GM18907 (cell line): ENCODE results near the gene SYTL3.

ENCODE experiments used
- ATAC-seq: cut with Tn5 transposase; IDR thresholded peaks from one replicate; pipeline ENCODE4 v1.9.1; 2021; ENCODE audit warnings: mild to moderate bottlenecking, moderate library complexity; ENCODE audit not compliant: unreplicated experiment

The SYTL3 gene

DNA sequence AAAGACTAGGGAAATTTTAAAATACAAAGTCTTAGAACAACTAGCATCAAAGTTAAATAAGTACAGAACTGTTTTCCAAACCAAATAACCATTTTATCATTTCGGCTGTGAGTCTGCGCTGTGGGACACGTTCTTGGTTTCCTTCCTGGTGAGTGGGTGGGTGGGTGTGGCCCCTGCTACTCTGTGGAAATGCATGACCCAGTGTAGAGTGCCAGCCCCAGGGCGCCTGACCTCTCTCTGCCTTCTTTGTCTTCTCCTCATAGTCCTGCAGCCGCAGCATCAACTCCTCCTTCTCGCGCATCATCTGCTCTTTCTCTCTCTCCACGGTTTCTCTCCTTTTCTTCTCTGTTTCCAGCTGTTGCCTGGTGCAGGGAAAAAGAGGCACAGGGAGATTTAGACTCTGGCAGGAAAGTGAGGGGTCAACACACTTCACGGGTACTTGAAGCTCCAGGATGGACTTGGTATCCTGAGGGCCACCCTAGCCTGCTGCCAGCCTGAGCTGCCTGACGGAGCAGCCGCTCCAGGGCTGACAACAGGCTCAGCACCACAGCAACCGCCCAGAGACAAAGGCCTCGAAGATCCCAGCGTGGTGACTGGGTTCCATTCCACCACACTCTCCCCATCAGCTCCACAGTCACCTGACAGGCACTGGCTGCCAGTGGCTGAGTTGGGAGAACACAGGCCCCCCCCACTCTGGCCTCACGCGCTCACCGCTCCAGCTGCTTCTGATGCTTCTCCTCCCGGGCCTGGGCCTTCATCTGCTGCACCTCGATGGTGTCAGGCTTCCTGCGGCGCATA lies 120.9 kb downstream of the SYTL3 start:
- ATAC-seq = no peak

DNA sequence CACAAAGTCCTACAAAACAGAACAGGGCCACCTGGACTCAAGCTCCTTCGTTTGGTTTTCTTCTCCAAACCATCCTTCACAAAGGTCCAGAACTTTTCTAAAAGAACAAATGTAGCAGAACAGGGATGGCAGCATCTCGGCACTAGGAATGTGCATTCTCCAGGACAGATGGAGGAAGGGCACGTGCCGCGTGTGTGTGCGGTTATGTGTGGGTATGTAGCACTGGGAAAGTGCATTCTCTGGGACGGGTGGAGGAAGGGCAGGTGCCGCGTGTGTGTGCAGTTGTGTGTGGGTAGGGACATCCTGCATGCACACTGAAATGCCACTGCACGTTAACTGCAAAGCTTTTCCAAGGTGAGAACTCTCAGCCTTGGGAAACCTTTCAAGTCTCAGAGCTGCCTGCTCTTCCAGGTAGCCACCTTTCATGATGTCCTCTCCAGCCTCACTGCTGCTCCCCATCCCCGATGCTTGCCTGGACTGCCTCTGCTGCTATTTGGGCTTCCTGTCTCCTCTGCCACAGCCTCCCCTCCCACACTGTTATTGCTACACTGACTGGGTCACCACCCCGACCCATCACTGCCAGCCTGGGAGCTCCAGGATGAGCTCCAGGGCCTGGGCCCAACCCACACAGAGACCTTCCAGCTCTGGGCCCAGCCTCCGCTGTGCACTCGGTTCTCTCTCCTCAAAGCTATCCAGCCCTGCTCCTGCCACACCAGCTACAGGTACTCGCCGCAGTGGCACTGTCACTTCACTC lies 121.7 kb downstream of the SYTL3 start:
- no peak for ATAC-seq

DNA sequence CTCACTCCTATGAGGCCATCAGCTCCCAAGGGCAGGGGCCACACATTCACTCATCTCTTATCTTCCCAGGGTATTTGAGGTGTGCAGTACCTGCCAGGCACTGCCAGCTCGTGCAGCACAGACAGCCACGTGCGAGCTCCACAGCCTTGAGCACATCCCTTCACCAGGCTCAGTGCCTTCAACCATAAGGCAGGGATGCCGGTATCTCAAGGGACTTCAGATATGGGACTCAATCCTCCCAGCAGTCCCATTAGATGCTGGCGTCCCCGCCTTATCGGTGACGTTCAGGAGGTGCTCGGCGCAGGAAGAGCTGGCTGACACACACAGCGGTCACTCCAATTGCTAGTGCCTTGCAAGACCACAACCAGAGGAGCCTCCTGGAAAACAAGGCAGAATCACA lies 122.3 kb downstream of the SYTL3 start:
- ATAC-seq = no peak

DNA sequence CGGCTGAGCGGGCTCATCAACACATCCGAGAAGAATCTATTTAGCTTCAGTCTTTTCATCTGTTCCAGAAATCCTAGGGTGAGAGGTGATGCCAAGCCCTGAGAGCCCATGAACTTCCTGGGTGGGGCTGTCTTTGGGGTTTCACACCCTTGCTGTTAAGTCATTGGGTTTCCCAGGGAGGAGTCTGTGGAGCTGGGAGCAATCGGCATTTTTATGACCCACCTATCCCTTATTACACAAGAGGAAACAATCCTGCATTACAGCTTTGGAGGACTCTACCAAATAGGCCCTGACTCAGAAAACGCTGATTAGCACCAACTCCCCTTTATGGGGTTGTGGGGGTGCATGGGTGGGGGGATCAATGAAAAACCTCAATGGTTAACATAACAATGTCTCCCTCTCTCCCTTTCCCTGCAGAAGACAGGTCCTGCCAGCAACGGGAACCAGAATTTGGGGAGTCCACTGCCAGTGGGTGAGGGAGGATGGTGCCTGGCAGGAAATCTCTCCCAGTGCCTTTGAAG lies 123.1 kb downstream of the SYTL3 start:
- no peak for ATAC-seq

DNA sequence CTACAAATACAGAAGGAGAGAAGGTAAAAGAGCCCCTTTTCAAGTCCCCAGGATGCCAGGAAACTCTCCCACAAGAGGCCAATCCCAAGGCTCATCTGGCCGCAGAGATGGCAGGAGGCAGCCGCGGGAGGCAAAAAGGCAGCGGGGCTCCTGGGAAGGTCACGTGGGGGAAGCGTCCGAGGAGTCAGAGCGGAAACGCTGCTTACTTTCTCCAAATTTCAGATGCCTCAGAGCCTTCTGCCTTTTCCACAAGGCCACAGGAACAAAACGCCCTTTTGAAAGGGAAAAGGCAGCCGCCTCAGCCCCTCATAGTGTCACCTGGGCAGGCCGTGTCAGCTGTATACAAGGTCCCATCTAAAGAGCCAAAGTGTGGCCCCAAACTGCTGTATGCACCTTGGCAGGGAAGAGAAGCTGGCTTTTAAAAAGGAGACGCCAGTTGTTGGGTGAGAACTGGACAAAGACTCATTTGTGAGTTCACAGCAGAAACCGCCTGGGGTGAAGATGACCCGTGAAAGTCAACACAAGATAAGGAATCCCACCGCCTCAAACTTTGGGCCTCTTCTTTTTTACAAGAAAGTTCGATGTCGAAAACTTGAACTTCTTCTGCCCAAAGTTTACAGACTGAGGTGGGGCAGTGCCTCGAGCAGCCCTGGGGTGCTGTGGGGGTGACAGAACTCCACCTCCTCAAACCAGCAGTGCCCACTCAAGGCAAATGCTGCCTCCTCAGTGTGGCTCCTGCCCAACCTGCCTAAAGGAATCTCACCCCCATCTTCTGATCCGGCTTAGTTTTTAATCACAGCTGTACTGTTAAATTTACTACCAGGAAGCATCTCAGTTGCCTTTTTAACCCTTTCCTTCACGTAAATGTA lies 124.0 kb downstream of the SYTL3 start:
- ATAC-seq = no peak

DNA sequence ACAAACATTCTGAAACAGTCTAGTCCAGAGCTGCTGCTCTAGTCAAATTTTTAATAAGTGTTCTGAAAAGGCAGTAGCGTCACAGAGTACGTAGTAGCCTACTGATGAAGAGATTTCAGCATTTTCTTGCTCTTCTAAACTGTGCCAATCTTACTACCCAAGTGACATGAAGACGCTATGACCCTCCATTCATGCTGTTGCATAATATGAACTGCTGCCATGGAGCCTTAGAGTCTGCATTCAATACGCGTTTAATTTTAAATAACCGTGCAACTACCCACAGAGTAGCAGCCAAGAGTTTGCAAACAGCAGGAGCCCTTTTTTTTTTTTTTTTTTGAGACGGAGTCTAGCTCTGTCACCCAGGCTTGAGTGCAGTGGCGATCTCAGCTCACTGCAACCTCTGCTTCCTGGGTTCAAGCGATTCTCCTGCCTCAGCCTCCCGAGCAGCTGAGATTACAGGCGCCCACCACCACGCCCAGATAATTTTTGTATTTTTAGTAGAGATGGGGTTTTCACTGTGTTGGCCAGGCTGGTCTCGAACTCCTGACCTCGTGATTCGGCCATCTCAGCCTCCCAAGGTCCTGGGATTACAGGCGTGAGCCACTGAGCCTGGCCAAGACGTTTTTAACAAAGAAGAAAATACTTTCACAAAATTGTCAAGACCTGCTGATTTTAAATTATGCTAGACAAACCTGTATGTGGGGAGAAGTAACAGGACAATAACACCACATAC lies 125.0 kb downstream of the SYTL3 start:
- ATAC-seq = no peak

DNA sequence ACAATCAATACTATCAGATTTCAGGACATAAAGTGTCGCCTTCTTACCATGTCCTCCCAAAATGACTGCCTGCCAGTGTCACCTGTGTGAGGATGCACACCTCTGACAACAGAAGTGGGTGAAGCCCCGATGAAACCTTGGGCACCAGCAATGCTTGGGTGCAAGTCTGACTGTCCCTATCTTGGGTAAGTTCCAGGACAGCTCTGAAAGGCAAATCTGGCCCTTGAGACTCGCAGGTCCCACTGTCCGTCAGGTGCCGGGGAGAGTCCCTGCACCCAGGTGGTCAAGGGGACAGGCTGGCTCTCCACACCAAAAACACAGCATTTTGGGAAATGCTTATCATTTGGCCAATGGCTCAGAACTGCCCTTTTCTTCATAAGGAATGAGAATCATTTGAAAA lies 126.0 kb downstream of the SYTL3 start:
- ATAC-seq = no peak

DNA sequence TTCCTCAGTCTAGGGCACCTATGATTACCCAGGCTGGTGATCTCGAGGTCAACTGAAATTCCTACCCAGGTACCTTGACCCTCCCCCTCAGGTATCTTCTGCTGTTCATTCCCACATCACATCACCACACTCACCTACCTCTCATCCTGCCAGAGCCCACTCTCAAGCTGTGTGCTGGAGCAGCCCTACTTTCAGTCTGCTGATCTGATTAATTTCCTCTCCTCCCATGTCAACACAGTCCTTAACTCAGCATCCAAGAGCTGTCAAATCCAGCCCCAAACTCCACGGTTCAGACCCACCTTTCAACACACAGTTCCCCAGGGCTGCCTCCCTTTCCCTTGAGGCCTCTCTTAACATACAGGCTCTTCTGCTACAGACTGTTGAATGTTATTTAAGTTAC lies 126.9 kb downstream of the SYTL3 start:
- no peak for ATAC-seq

DNA sequence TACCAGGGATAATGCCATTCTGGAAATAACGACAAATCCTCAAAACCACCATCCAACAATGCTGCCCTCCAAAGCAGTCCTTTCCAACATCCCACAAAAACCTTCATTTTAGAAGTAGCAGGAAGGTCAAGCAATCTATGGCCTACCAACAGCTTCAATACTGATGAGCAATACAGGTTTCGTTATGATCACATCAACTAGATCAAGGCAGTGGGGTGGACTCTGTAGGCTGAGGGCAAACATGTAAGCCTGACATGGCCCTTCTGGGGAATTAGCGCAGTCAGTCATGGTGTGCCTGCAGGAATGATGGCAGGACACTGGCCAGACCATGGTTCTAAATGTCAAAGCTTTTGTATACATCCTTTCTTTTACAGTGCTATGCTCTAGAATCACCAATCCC lies 127.7 kb downstream of the SYTL3 start:
- ATAC-seq = no peak

DNA sequence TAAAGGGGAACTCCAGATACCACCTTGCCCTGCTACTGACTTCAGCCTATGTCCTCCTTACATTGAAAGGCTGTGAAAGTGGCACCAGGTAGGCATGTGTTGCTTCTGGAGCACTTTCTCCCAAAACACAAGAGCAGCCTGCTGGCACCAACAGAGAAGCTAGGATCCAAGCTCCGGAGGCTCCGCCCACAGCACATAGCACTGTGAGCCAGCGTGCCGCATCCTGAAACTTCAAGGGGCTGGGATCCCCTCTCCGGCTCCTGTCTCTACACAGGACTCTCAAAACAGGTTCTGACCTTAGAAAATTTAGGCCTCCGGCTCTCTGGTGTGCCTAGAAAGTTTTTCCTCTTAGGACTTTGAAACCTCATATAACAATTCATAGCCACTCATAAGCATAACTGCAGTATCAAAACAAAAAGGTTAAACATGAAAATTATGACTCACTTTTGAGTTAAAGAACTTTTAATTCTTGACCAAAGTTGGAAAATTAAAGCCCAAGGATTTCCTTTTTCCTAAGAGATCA lies 128.2 kb downstream of the SYTL3 start:
- no peak for ATAC-seq

DNA sequence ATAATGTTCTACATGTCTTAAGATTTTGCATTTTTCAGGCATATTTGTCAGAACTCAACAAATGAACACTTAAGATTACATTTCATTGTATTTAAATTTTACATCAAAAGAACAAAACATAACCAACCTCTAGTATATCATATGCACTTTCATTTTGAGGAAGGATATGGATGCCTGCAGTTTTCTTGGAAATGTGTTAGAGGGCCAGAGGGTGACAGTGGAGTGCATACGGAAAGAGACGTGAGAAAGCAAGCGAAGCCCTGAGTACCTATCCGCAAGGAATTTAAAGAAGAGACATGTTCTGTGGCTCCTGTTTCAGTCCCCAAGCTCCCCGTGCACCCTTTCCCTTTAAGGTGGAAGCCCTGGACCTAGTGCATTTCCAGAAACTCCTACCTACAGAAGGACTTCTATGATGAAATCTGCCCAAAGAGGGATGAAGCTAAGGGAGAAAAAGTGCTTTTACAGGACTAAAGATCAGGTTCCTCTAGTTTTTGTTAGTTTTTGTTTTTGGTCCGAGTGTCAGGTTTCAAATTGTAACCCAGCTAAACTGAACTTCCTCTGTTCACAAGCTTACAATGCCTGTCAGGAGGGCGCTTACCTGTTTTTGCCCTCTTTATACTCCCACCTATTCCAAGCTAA lies 130.5 kb downstream of the SYTL3 start:
- ATAC-seq = no peak

DNA sequence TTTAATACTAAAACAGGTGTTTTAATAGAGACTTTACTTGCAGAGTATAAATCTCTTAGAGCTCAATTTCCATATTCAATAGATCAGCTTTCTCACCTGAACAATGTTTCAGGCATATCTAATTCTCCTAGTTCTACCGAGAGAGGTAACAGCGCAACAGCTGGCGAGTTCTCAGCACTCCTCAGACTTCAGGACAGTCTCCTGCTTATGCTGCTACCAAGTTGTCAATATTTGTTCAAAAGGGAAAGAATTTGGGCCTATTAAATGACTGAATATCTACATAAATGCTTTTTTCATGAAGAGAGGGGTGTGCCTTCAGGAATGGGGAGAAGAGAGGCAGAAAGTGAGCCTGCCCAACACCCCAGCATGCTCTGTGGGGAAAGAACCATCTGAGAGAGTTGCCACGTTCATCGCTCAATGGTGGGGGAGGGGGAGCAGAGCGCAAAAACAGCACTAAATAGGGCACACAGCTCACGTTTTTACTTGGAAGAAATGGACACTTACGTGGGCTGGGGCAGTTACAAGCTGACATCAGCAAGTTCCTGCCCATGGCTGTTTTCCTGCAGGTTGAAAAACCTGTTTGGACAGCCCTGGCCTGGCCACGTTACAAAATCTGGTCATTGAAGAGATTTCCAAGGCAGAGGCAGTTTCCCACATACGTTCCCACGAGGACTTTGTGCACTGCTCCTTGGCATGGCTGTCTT lies 131.3 kb downstream of the SYTL3 start:
- ATAC-seq = no peak

DNA sequence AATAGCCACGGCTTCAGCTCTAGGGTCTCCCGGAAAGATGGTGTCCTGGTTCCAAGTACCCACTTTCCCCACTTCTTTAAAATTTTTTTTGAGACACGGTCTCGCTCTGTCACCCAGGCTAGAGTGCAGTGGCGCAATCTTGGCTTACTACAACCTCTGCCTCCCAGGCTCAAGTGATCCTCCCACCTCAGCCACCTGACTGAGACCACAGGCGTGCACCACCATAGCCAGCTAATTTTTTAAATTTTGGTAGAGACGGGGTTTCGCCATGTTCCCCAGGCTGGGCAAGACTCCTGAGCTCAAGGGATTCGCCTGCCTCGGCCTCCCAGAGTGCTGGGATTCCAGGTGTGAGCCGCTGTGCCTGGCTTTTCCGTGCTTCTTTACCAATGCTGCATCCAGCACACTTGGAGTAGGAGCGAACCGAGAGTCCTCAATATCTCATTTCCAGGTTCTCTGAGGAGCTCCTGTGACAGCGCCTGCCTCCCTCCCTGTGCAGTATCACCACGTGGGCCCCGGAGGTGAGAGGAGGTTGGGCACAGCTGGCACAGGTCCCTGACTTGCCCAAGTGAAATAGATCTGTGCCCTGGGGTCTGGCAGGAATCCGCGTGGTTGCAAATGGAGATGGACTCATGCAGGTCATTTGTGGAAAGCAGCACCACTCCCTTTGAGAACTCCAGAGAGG lies 132.0 kb downstream of the SYTL3 start:
- ATAC-seq = no peak

DNA sequence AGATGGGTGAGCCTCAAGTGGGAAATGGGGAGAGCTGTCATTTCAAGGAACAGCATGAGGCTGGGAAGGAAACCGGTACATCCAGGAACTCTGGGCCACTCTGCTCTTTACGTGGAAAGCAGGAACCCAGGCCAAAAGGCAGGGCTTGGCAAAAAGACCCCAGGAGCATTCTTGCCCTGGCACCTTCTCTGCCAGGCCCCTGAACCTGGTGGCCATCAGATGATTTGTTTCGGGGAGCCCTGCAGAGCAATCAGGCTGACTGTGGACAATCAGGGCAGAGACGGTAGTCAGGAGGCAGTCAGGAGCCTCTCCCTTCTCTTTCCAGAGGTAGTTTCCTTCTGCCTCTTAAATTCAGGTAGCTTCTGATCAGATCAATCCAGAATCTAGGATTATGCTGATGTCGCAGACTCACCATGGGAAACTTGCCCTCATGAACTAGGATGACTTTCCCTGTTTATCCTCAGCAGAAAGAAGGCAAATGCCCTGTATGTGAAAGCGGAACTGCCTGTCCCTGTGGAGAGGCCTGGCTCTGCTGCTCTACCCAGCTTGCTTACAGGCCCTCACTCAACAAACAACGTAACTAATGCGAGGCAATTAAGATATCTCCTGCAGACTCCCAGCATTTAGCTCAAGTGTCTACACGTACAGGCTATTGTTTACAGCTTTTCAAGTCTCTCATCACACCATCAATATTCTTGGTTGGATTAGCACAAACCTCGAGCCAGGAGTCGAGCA lies 132.7 kb downstream of the SYTL3 start:
- no peak for ATAC-seq

DNA sequence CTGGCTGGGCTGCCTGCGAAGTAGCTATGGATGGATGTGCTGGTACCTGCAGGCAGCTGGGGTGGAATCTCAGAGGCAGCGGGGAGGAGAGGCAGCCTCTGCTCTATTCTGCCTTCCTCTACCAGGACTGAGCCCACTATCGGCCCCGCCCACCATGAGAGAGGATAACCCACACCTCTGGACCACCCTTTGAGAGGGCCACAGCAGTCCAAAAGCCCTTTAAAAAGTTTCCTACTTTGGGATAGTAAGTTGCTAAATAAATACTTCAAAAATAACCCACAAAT lies 133.3 kb downstream of the SYTL3 start:
- no peak for ATAC-seq

DNA sequence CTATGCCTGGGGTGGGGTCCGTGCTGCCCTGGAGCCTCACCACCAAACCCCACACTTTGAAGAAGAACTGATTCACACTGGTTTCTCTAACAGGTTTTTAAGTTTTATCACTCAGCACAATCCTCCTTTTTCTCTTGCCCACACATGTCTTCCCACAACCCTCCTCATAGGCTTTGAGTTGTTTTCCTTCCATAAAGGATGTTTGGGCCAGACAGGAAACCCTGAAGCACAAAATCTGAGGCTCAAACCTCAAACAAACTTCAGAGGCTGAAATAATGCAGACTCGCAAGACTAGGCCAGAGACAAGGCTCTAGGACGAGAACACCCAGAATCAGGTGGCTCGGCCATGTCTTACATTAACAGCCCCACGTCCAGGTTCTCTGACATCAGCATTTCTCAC lies 134.0 kb downstream of the SYTL3 start:
- no peak for ATAC-seq

DNA sequence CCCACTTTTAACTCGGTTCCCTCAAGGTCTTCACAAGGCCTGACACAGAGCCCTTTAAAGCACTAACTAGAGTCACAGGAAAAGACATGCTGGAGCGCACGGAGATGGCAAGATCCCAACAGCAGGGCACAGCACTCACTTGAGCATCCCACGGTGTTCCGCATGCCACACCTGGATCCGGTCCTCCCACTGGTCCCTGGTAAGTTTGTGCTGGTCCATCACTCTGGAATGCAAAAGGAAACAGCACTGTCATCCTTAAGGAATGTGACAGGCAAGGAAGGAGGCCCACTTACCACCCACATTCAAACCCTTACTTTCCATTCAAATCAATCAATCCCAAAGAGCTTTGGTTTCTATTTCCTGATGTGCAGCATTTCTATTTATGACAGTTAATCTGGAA lies 134.7 kb downstream of the SYTL3 start:
- ATAC-seq = no peak

DNA sequence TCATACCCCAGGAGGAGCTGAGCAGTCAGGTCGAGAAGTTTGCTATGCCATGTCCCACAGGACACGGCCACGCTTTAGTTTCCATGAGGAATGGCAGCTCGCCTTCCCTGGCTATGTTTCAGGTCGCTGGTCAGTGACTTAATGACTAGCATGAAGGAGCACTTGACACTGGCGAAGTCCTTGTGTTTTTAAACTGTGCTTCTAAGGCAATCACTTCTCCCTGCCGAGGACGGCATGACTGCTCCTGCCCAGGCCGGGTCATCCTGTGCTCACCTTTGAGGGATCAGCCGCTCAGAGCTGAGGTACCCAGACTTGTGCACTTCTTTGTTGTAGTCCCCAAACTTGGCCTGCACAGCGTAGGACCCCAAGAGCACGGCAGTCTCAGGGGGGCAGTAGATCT lies 135.2 kb downstream of the SYTL3 start:
- no peak for ATAC-seq
